MCF 10A (cell line): Measurements from ENCODE around the gene CD79A. TPM values are rescaled to one million over a fixed set of nuclear protein-coding genes. Genes with fewer than 3 reads are reported as not detected.

ENCODE experiments used
- BruUV-seq: library from RNA; stranded (reverse); fragments of 400-500 nt; replicated peaks from 2 replicates; lab custom pipeline; 2021; lab: Mats Ljungman, UMichigan
- CTCF ChIA-PET: fragments of 300-600 bp; sonication (Branson Sonifier 250); formaldehyde crosslinking; extraction: SDS; loops from one replicate; lab custom pipeline; 2021; ENCODE audit warnings: antibody characterized with exemption, inconsistent platforms; lab: Yijun Ruan, JAX
- POLR2A ChIA-PET: fragments of 300-600, 350-650 bp; sonication (Branson Sonifier 250); formaldehyde crosslinking; extraction: SDS; loops from one replicate; lab custom pipeline; 2020; ENCODE audit warnings: antibody characterized with exemption, inconsistent platforms; lab: Yijun Ruan, JAX
- DNase-seq: peaks from one replicate; pipeline ENCODE4 v3.0.0-alpha.2; 2018; ENCODE audit not compliant: unreplicated experiment
- H3K27ac Mint-ChIP-seq: one replicate; pipeline ENCODE4 v1.8.0; 2022; ENCODE audit warnings: mild to moderate bottlenecking, low read depth, mixed read lengths; ENCODE audit not compliant: unreplicated experiment
- H3K27me3 Mint-ChIP-seq: one replicate; pipeline ENCODE4 v1.8.0; 2022; ENCODE audit warnings: mixed read lengths; ENCODE audit not compliant: insufficient read depth, unreplicated experiment
- H3K36me3 Mint-ChIP-seq: one replicate; pipeline ENCODE4 v1.8.0; 2022; ENCODE audit warnings: mild to moderate bottlenecking, moderate library complexity, mixed read lengths; ENCODE audit not compliant: insufficient read depth, unreplicated experiment
- H3K4me1 Mint-ChIP-seq: one replicate; pipeline ENCODE4 v1.8.0; 2022; ENCODE audit warnings: mixed read lengths; ENCODE audit not compliant: insufficient read depth, unreplicated experiment
- H3K4me3 Mint-ChIP-seq: one replicate; pipeline ENCODE4 v1.8.0; 2022; ENCODE audit warnings: mild to moderate bottlenecking, moderate library complexity, mixed read lengths; ENCODE audit not compliant: unreplicated experiment
- H3K9me3 Mint-ChIP-seq: one replicate; pipeline ENCODE4 v1.8.0; 2022; ENCODE audit warnings: mixed read lengths; ENCODE audit not compliant: unreplicated experiment
- intact Hi-C: fragments of 100-400 bp; cut with micrococcal nuclease; formaldehyde crosslinking; loops from 2 replicates; pipeline ENCODE4 v1.14.1; 2022
- total RNA-seq: library from RNA; stranded (reverse); gene quantifications from 2 replicates; pipeline ENCODE4 v1.2.3, GENCODE V29; 2022
- TF ChIP-seq, protein P1 (sequence below): fragments of 200-600 bp; IDR thresholded peaks from one replicate; pipeline ENCODE4 v1.8.0; 2022; ENCODE audit warnings: antibody characterized with exemption, mild to moderate bottlenecking; ENCODE audit not compliant: unreplicated experiment

The CD79A gene
- total RNA-seq, 1 experiment from 2014 or later, result not detected

DNA sequence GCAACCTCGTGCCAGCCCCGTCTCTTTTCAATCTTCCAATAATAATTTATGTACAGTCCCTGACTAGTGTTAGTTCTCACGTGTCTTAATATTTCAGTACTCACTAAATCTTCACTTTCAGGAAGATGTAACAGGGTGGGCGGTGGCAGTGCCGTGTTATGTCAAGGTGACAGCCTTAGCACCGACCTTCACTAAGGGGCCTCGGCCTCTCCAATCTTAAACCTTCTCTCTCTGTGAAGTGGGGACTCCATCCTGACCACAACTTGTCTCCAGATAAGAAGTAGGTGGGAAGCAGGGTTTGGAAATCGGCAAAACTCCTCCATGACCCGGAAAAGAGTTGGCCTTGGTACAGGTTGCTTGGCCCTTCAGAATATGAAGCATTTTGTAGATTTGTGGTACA is 15.2 kb upstream of the CD79A start:
- Mint-ChIP-seq H3K9me3 (no peaks in the 10 kb centered on the region), H3K36me3 (peaks cover 69% of the 10 kb centered on the region), H3K27ac (peak overlapping the region; percentile 97), H3K4me1 (peaks cover 20% of the 10 kb centered on the region), H3K27me3 (no peaks in the 10 kb centered on the region), H3K4me3 (peak overlapping the region; percentile 82)
- TF ChIP-seq, protein P1, sequence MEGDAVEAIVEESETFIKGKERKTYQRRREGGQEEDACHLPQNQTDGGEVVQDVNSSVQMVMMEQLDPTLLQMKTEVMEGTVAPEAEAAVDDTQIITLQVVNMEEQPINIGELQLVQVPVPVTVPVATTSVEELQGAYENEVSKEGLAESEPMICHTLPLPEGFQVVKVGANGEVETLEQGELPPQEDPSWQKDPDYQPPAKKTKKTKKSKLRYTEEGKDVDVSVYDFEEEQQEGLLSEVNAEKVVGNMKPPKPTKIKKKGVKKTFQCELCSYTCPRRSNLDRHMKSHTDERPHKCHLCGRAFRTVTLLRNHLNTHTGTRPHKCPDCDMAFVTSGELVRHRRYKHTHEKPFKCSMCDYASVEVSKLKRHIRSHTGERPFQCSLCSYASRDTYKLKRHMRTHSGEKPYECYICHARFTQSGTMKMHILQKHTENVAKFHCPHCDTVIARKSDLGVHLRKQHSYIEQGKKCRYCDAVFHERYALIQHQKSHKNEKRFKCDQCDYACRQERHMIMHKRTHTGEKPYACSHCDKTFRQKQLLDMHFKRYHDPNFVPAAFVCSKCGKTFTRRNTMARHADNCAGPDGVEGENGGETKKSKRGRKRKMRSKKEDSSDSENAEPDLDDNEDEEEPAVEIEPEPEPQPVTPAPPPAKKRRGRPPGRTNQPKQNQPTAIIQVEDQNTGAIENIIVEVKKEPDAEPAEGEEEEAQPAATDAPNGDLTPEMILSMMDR, result no peak
- ChIA-PET POLR2A (interaction anchor here (0.6 to 7.7 kb wide), 4 partner anchors 11 to 99 kb away, joined by 3 to 134 read pairs (median 83); partner anchors contain the start of genes ARHGEF1, CD79A and RABAC1), CTCF (interaction anchor here (0.6 to 6.2 kb wide), 4 partner anchors 11 to 89 kb away, joined by 4 to 32 read pairs (median 6); no protein-coding TSS in a partner anchor)
- DNase-seq, result no peak
- intact Hi-C loops, result no loop called here
- no TSS peak for BruUV-seq

DNA sequence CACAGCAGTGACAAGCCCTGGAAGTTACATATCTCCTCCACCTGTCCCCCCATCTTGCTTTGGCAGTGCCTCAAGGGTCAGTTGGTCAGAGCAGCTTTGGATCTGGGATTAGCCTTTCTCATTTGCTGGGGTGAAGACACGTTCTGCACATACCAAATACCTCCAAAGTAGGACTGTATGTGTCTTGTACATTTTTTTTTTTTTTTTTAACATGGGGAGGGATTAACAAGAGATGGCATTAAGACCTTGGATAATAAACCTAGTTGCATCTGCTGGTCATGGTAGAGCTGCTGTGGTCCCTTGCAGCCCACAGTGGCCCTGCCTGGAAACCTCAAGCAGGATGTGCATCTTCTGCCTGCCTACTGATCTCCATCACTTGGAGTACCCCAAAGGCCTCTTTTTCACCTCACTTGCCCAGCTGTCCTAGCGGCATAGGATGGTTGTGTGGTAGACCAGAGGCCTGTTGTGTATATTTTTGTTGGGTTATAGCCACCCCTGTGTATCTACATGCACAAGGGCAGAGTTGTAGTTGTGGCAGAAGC is 14.6 kb upstream of the CD79A start:
- Mint-ChIP-seq H3K9me3 (no peaks in the 10 kb centered on the region), H3K36me3 (peaks cover 75% of the 10 kb centered on the region), H3K4me1 (peaks cover 20% of the 10 kb centered on the region), H3K4me3 (peak overlapping the region; percentile 82), H3K27me3 (no peaks in the 10 kb centered on the region), H3K27ac (peak overlapping the region; percentile 97)
- DNase-seq, result no peak
- no TSS peak for BruUV-seq
- POLR2A ChIA-PET, result interaction anchor here (6.6 to 7.7 kb wide), 2 partner anchors 11 to 23 kb away, joined by 125 to 134 read pairs; partner anchors contain the start of genes ARHGEF1 and CD79A
- CTCF ChIA-PET, result interaction anchor here (0.6 to 6.2 kb wide), 5 partner anchors 10 to 597 kb away, joined by 3 to 32 read pairs (median 4); no protein-coding TSS in a partner anchor
- intact Hi-C loops, result no loop called here
- TF ChIP-seq, protein P1, result no peak

DNA sequence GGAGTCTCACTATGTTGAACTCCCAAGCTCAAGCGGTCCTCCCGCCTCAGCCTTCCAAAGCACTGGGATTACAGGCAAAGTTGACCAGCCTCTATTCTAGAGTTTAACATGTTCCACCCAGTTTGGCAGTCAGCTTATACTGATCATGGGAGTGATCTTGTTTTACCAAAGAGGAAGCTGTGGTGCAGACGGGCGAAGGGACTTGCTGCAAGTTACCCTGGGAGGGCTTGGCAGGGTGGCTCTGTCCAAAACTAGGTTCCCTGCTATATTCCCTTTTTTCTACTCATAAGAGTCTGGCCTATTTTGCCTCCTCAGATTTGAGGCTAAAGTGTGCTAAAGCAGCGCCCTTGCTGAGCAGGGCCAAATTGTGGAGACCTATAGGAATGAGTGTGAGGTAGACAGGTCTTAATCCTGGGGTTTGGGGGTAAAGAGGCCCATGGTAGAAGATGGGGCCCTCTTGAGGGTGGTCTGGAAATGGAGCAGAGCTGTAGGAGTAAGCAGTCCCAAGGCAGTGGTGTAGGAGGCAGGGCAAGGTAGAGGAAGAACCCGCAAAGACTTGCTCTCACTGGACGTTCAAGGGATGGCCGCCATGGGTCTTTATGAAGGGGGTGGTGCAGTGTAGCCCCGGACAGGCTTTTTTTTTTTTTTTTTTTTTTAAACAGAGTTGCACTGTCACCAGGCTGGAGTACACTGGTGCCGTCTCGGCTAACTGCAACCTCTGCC is 13.7 kb upstream of the CD79A start:
- Mint-ChIP-seq H3K27me3 (no peaks in the 10 kb centered on the region), H3K9me3 (no peaks in the 10 kb centered on the region), H3K4me3 (peak overlapping the region; percentile 82), H3K36me3 (peaks cover 84% of the 10 kb centered on the region), H3K27ac (no peak overlapping the region), H3K4me1 (peaks cover 28% of the 10 kb centered on the region)
- CTCF ChIA-PET, result interaction anchor here (0.7 to 6.2 kb wide), 3 partner anchors 9 to 598 kb away, joined by 3 to 32 read pairs (median 3); no protein-coding TSS in a partner anchor
- TF ChIP-seq, protein P1, result no peak
- BruUV-seq, result no TSS peak
- POLR2A ChIA-PET, result interaction anchor here (0.6 to 7.7 kb wide), 3 partner anchors 10 to 804 kb away, joined by 3 to 134 read pairs (median 125); partner anchors contain the start of genes ARHGEF1 and CD79A
- DNase-seq, result no peak
- intact Hi-C loops, result no loop called here

DNA sequence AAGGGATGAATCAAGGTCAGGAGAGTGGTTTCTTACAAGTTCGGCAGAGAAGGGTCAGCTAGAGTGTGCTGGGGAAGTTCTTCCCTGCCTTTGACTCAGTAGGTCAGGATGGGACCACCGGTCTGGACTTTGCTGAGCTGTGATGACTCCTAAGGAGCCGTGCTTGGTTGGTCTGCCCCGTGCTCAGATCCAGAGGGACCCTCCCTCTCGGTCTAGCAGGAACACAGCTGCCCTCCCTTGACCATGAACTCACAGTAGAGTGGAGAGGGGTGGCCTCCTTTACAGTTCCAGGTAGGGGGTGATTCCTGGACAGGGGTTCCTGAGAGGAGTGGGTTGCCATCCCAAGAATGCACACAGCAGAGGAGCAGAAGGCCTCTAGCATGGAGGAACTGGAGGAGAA is 12.7 kb upstream of the CD79A start:
- BruUV-seq, result no TSS peak
- peaks cover 94% of the 10 kb centered on the region for H3K36me3 Mint-ChIP-seq
- POLR2A ChIA-PET, result interaction anchor here (6.6 to 7.7 kb wide), 2 partner anchors 9 to 21 kb away, joined by 125 to 134 read pairs; partner anchors contain the start of genes ARHGEF1 and CD79A
- CTCF ChIA-PET, result interaction anchor here (0.6 to 0.7 kb wide), 2 partner anchors 9 to 10 kb away, joined by 3 read pairs; no protein-coding TSS in a partner anchor
- no peaks in the 10 kb centered on the region for H3K9me3 Mint-ChIP-seq
- intact Hi-C loops, result no loop called here
- peaks cover 28% of the 10 kb centered on the region for H3K4me1 Mint-ChIP-seq
- DNase-seq, result no peak
- no peaks in the 10 kb centered on the region for H3K27me3 Mint-ChIP-seq
- TF ChIP-seq, protein P1, result no peak
- peak overlapping the region; percentile 32 for H3K4me3 Mint-ChIP-seq
- no peak overlapping the region for H3K27ac Mint-ChIP-seq
